Chondrocyte (in vitro differentiated cells): ENCODE measurements around the gene RUNX1. TPM values are rescaled to one million over a fixed set of nuclear protein-coding genes. Genes with fewer than 3 reads are reported as not detected.
"Not testable (repeated sequence)": the region's sequence is repeated elsewhere in the genome, so short reads cannot be mapped to it uniquely, and the experiment has no call there.

Source experiments
- DNase-seq: peaks from one replicate; pipeline ENCODE4 v3.0.0; 2021; ENCODE audit warnings: mixed read lengths, low spot score
- H3K27ac Mint-ChIP-seq: one replicate; pipeline ENCODE4 v1.8.0; 2021; ENCODE audit warnings: mild to moderate bottlenecking, moderate library complexity, mixed read lengths; ENCODE audit not compliant: unreplicated experiment
- H3K27me3 Mint-ChIP-seq: 2 replicates; pipeline ENCODE4 v1.8.0; 2021; ENCODE audit warnings: low read depth, mixed read lengths
- H3K36me3 Mint-ChIP-seq: 2 replicates; pipeline ENCODE4 v1.8.0; 2021; ENCODE audit warnings: low read depth, mixed read lengths
- H3K4me1 Mint-ChIP-seq: 2 replicates; pipeline ENCODE4 v1.8.0; 2021; ENCODE audit warnings: low read depth, mild to moderate bottlenecking, mixed read lengths
- H3K4me3 Mint-ChIP-seq: one replicate; pipeline ENCODE4 v1.8.0; 2021; ENCODE audit warnings: mild to moderate bottlenecking, moderate library complexity, mixed read lengths; ENCODE audit not compliant: unreplicated experiment
- H3K9me3 Mint-ChIP-seq: 2 replicates; pipeline ENCODE4 v1.8.0; 2021; ENCODE audit warnings: low read depth, mixed read lengths
- CTCF ChIP-seq: fragments of 200-600 bp; sonication (generic); IDR thresholded peaks from 2 replicates; pipeline ENCODE4 v1.5.0; 2021; ENCODE audit warnings: antibody characterized with exemption, mild to moderate bottlenecking, moderate library complexity
- total RNA-seq: library from RNA; stranded (reverse); gene quantifications from 3 replicates; pipeline ENCODE4 v1.2.1, GENCODE V29; 2021

RUNX1 gene
- total RNA-seq, 1 donor from 2014 or later, result 37.9 TPM

- H3K9me3 Mint-ChIP-seq, result no peaks in the 10 kb centered on the region
- H3K36me3 Mint-ChIP-seq, result no peaks in the 10 kb centered on the region
- no peak for DNase-seq
- H3K27ac Mint-ChIP-seq, result no peak overlapping the region
- H3K4me1 Mint-ChIP-seq, result peaks cover 30% of the 10 kb centered on the region
- no peaks in the 10 kb centered on the region for H3K27me3 Mint-ChIP-seq
- TF ChIP-seq CTCF, result no peak
- no peak overlapping the region for H3K4me3 Mint-ChIP-seq
Measured at GRCh38 chr21:34995979-34996303, 53.2 kb downstream of the RUNX1 start.

GRCh38 chr21:34994766-34995631 is 54.1 kb downstream of the RUNX1 start:
- no peak for DNase-seq
- H3K27ac Mint-ChIP-seq, result no peak overlapping the region
- no peaks in the 10 kb centered on the region for H3K27me3 Mint-ChIP-seq
- peaks cover 30% of the 10 kb centered on the region for H3K4me1 Mint-ChIP-seq
- no peak for TF ChIP-seq CTCF
- no peaks in the 10 kb centered on the region for H3K9me3 Mint-ChIP-seq
- no peak overlapping the region for H3K4me3 Mint-ChIP-seq
- no peaks in the 10 kb centered on the region for H3K36me3 Mint-ChIP-seq

- H3K4me1 Mint-ChIP-seq, result peaks cover 22% of the 10 kb centered on the region
- H3K36me3 Mint-ChIP-seq, H3K27ac Mint-ChIP-seq, H3K9me3 Mint-ChIP-seq, H3K27me3 Mint-ChIP-seq, H3K4me3 Mint-ChIP-seq, DNase-seq: not testable (repeated sequence)
Measured at GRCh38 chr21:34993521-34993921, 55.6 kb downstream of the RUNX1 start.

- Mint-ChIP-seq H3K4me3 (no peak overlapping the region), H3K27me3 (no peaks in the 10 kb centered on the region), H3K27ac (no peak overlapping the region), H3K9me3 (no peaks in the 10 kb centered on the region), H3K4me1 (peaks cover 22% of the 10 kb centered on the region), H3K36me3 (no peaks in the 10 kb centered on the region)
- no peak for TF ChIP-seq CTCF
- no peak for DNase-seq
Measured at GRCh38 chr21:34992736-34993398, 56.2 kb downstream of the RUNX1 start.

- DNase-seq, result no peak
- Mint-ChIP-seq H3K4me3 (no peak overlapping the region), H3K27ac (no peak overlapping the region), H3K9me3 (no peaks in the 10 kb centered on the region), H3K4me1 (peaks cover 23% of the 10 kb centered on the region), H3K36me3 (no peaks in the 10 kb centered on the region), H3K27me3 (no peaks in the 10 kb centered on the region)
- TF ChIP-seq CTCF, result no peak
Measured at GRCh38 chr21:34992180-34992579, 56.9 kb downstream of the RUNX1 start.
